ENCODE results near the gene PARP1. TPM values are rescaled to one million over a fixed set of nuclear protein-coding genes. Genes with fewer than 3 reads are reported as not detected.

PARP1 gene
- total RNA-seq, 2 experiments from 2014 or later = 532 to 594 TPM

DNA sequence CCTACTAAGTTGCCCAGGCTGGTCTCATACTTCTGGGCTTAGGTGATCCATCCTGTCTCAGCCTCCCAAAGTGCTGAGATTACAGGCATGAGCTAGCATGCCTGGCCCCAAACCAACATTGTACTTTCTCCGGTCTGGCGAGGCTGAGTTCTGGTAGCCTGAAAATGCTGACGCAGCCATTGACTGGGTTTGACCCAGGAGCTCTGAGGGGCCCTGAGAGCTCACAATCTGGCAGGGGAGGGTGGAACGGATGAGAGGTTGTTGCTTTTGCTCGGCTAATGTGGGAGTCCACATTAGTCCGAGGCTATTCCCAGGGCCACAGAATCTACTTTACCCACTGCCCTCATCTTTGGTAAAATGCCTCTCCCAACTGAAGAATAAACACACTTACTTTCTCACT lies 35.1 kb upstream of the PARP1 start:
- Histone ChIP-seq H3K4me3 (ENCODE audit: low read depth, low read length, poor library complexity, severe bottlenecking) (no peak overlapping the region), H3K9me2 (ENCODE audit: insufficient read depth, low read length) (no peaks in the 10 kb centered on the region), H4K20me1 (ENCODE audit: insufficient read depth, low read length) (no peaks in the 10 kb centered on the region), H3K36me3 (ENCODE audit: insufficient read depth, low read length) (no peaks in the 10 kb centered on the region; the same call in 1 of the 2 replicates), H3K27ac (ENCODE audit: low read depth, low read length, poor library complexity, severe bottlenecking) (no peak overlapping the region), H3K4me1 (ENCODE audit: insufficient read depth, low read length, poor library complexity, severe bottlenecking) (peaks cover 68% of the 10 kb centered on the region), H2AFZ (ENCODE audit: low read length) (0 out of 2 replicates have a peak overlapping the region, but pooled peaks have one; percentile 40), H3K4me2 (ENCODE audit: low read length) (peak overlapping the region; percentile 29; the same call in 1 of the 2 replicates), H3K79me2 (ENCODE audit: insufficient read depth, low read depth, low read length) (no peaks in the 10 kb centered on the region), H3K9me3 (ENCODE audit: low read length) (peaks cover 15% of the 10 kb centered on the region; the same call in 1 of the 2 replicates)
- no TSS peak for BruUV-seq (replicated peaks)
- intact Hi-C loops (cut with micrococcal nuclease; ENCODE audit: unreplicated experiment) = no loop called here
- TF ChIP-seq CTCF (conservative IDR thresholded peaks at IDR 0.05; ENCODE audit: low read length) = no peak
- no peak for TF ChIP-seq EZH2phosphoT487 (IDR thresholded peaks at IDR 0.05; ENCODE audit: borderline replicate concordance, low read depth, low read length)
- DNase-seq (ENCODE audit: low spot score) = no peak
- POLR2A ChIA-PET = no interaction called here
- CTCF ChIA-PET (ENCODE audit: unreplicated experiment) = interaction anchor here (1.4 kb wide), 1 partner anchor 17 kb away, joined by 3 read pairs; no protein-coding TSS in a partner anchor

- Histone ChIP-seq H3K4me3 (ENCODE audit: low read depth, low read length, poor library complexity, severe bottlenecking) (no peak overlapping the region), H3K9me2 (ENCODE audit: insufficient read depth, low read length) (no peaks in the 10 kb centered on the region), H3K4me2 (ENCODE audit: low read length) (no peak overlapping the region), H3K9me3 (ENCODE audit: low read length) (peaks cover 20% of the 10 kb centered on the region; the same call in 1 of the 2 replicates), H3K79me2 (ENCODE audit: insufficient read depth, low read depth, low read length) (no peaks in the 10 kb centered on the region), H3K4me1 (ENCODE audit: insufficient read depth, low read length, poor library complexity, severe bottlenecking) (peaks cover 76% of the 10 kb centered on the region), H3K36me3 (ENCODE audit: insufficient read depth, low read length) (no peaks in the 10 kb centered on the region; the same call in 1 of the 2 replicates), H2AFZ (ENCODE audit: low read length) (no peak overlapping the region), H4K20me1 (ENCODE audit: insufficient read depth, low read length) (no peaks in the 10 kb centered on the region), H3K27ac (ENCODE audit: low read depth, low read length, poor library complexity, severe bottlenecking) (no peak overlapping the region)
- no peak for TF ChIP-seq EZH2phosphoT487 (IDR thresholded peaks at IDR 0.05; ENCODE audit: borderline replicate concordance, low read depth, low read length)
- no peak for TF ChIP-seq CTCF (conservative IDR thresholded peaks at IDR 0.05; ENCODE audit: low read length)
- intact Hi-C loops (cut with micrococcal nuclease; ENCODE audit: unreplicated experiment) = no loop called here
- CTCF ChIA-PET (ENCODE audit: unreplicated experiment) = no interaction called here
- POLR2A ChIA-PET = interaction anchor here (0.6 to 1.3 kb wide), 2 partner anchors 16 to 151 kb away, joined by 5 to 6 read pairs; no protein-coding TSS in a partner anchor
- DNase-seq (ENCODE audit: low spot score) = no peak
- no TSS peak for BruUV-seq (replicated peaks)
These were observed 33.7 kb upstream of the PARP1 start for GRCh38 chr1:226441629-226442028.

DNA sequence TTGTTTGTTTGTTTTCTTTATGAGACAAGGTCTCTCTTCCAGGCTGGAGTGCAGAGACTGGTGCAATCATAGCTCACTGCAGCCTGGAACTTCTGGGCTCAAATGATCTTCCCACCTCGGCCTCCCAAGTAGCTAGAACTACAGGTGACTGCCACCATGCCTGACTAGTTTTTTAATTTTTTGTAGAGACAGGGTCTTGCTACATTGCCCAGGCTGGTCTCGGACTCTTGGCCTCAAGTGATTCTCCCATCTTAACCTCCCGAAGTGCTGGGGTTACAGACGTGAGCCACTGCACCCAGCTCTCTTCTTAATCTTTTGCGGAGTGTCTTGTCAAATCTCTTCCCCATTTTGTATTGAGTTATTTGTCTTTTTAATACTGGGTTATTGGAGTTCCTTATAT lies 32.6 kb upstream of the PARP1 start:
- no peaks in the 10 kb centered on the region for H3K9me2 ChIP-seq (ENCODE audit: insufficient read depth, low read length)
- H3K9me3 ChIP-seq (ENCODE audit: low read length) = peaks cover 20% of the 10 kb centered on the region; the same call in 1 of the 2 replicates
- peaks cover 76% of the 10 kb centered on the region for H3K4me1 ChIP-seq (ENCODE audit: insufficient read depth, low read length, poor library complexity, severe bottlenecking)
- H4K20me1 ChIP-seq (ENCODE audit: insufficient read depth, low read length) = no peaks in the 10 kb centered on the region
- BruUV-seq (replicated peaks) = no TSS peak
- no peaks in the 10 kb centered on the region for H3K79me2 ChIP-seq (ENCODE audit: insufficient read depth, low read depth, low read length)
- no peaks in the 10 kb centered on the region; the same call in 1 of the 2 replicates for H3K36me3 ChIP-seq (ENCODE audit: insufficient read depth, low read length)
- no peak overlapping the region for H3K4me3 ChIP-seq (ENCODE audit: low read depth, low read length, poor library complexity, severe bottlenecking)
- DNase-seq (ENCODE audit: low spot score) = no peak
- no peak overlapping the region for H2AFZ ChIP-seq (ENCODE audit: low read length)
- TF ChIP-seq CTCF (conservative IDR thresholded peaks at IDR 0.05; ENCODE audit: low read length) (no peak), EZH2phosphoT487 (IDR thresholded peaks at IDR 0.05; ENCODE audit: borderline replicate concordance, low read depth, low read length) (no peak)
- H3K4me2 ChIP-seq (ENCODE audit: low read length) = no peak overlapping the region
- intact Hi-C loops (cut with micrococcal nuclease; ENCODE audit: unreplicated experiment) = no loop called here
- H3K27ac ChIP-seq (ENCODE audit: low read depth, low read length, poor library complexity, severe bottlenecking) = no peak overlapping the region
- POLR2A ChIA-PET = interaction anchor here (0.6 to 1.5 kb wide), 2 partner anchors 21 to 71 kb away, joined by 4 to 5 read pairs; no protein-coding TSS in a partner anchor
- CTCF ChIA-PET (ENCODE audit: unreplicated experiment) = interaction anchor here (0.6 kb wide), 1 partner anchor 133 kb away, joined by 3 read pairs; no protein-coding TSS in a partner anchor
